A549 (cell line): ENCODE measurements around the gene TMOD1.

Experiments
- EP300 ChIP-seq, 2 experiments: fragments of >200 bp; sonication (Bioruptor Twin); formaldehyde crosslinking; IDR thresholded peaks; 2 replicates in 1 of 2; 3 replicates in 1 of 2; pipeline ENCODE4 v1.6.1; 2016 to 2017
- FOSB ChIP-seq: fragments of 250-450 bp; sonication (Bioruptor Pico); IDR thresholded peaks from 2 replicates; pipeline ENCODE4 v1.5.0; 2020; ENCODE audit warnings: mild to moderate bottlenecking, moderate library complexity
- MAFK ChIP-seq: fragments of 450-650 bp; IDR thresholded peaks from 2 replicates; pipeline ENCODE4 v1.6.1; 2014; ENCODE audit not compliant: partially characterized antibody
- POLR2A ChIP-seq: IDR thresholded peaks from 2 replicates; pipeline ENCODE4 v1.6.1; 2012; ENCODE audit warnings: mild to moderate bottlenecking, low read length
- ZFP36 ChIP-seq: fragments of 450-650 bp; IDR thresholded peaks from 2 replicates; pipeline ENCODE4 v1.6.1; 2014; ENCODE audit warnings: borderline replicate concordance; ENCODE audit not compliant: partially characterized antibody
- TF ChIP-seq, protein P1 (sequence below): fragments of 200-600 bp; sonication (generic); IDR thresholded peaks from 2 replicates; pipeline ENCODE4 v1.6.1; 2016; ENCODE audit warnings: antibody characterized with exemption, mild to moderate bottlenecking, moderate library complexity
- TF ChIP-seq, protein P2 (sequence below): fragments of 150-350 bp; IDR thresholded peaks from 2 replicates; pipeline ENCODE4 v1.6.1; 2014; ENCODE audit warnings: low read depth, mild to moderate bottlenecking, low read length
- TF ChIP-seq, protein P3 (sequence below): fragments of >200 bp; sonication (Bioruptor Twin); formaldehyde crosslinking; IDR thresholded peaks from 3 replicates; pipeline ENCODE4 v1.5.1; 2016

- TF ChIP-seq, protein P1, sequence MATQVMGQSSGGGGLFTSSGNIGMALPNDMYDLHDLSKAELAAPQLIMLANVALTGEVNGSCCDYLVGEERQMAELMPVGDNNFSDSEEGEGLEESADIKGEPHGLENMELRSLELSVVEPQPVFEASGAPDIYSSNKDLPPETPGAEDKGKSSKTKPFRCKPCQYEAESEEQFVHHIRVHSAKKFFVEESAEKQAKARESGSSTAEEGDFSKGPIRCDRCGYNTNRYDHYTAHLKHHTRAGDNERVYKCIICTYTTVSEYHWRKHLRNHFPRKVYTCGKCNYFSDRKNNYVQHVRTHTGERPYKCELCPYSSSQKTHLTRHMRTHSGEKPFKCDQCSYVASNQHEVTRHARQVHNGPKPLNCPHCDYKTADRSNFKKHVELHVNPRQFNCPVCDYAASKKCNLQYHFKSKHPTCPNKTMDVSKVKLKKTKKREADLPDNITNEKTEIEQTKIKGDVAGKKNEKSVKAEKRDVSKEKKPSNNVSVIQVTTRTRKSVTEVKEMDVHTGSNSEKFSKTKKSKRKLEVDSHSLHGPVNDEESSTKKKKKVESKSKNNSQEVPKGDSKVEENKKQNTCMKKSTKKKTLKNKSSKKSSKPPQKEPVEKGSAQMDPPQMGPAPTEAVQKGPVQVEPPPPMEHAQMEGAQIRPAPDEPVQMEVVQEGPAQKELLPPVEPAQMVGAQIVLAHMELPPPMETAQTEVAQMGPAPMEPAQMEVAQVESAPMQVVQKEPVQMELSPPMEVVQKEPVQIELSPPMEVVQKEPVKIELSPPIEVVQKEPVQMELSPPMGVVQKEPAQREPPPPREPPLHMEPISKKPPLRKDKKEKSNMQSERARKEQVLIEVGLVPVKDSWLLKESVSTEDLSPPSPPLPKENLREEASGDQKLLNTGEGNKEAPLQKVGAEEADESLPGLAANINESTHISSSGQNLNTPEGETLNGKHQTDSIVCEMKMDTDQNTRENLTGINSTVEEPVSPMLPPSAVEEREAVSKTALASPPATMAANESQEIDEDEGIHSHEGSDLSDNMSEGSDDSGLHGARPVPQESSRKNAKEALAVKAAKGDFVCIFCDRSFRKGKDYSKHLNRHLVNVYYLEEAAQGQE = no peak
- TF ChIP-seq FOSB (no peak), POLR2A (no peak), MAFK (no peak), ZFP36 (no peak), EP300 (IDR thresholded peaks at IDR 0.05) (no peak)
- TF ChIP-seq, protein P2, sequence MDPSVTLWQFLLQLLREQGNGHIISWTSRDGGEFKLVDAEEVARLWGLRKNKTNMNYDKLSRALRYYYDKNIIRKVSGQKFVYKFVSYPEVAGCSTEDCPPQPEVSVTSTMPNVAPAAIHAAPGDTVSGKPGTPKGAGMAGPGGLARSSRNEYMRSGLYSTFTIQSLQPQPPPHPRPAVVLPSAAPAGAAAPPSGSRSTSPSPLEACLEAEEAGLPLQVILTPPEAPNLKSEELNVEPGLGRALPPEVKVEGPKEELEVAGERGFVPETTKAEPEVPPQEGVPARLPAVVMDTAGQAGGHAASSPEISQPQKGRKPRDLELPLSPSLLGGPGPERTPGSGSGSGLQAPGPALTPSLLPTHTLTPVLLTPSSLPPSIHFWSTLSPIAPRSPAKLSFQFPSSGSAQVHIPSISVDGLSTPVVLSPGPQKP = no peak
- TF ChIP-seq, protein P3, sequence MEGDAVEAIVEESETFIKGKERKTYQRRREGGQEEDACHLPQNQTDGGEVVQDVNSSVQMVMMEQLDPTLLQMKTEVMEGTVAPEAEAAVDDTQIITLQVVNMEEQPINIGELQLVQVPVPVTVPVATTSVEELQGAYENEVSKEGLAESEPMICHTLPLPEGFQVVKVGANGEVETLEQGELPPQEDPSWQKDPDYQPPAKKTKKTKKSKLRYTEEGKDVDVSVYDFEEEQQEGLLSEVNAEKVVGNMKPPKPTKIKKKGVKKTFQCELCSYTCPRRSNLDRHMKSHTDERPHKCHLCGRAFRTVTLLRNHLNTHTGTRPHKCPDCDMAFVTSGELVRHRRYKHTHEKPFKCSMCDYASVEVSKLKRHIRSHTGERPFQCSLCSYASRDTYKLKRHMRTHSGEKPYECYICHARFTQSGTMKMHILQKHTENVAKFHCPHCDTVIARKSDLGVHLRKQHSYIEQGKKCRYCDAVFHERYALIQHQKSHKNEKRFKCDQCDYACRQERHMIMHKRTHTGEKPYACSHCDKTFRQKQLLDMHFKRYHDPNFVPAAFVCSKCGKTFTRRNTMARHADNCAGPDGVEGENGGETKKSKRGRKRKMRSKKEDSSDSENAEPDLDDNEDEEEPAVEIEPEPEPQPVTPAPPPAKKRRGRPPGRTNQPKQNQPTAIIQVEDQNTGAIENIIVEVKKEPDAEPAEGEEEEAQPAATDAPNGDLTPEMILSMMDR = no peak
Measured at GRCh38 chr9:97516111-97516510, 14.6 kb downstream of the TMOD1 start.
